Body of pancreas (tissue), 4 donors: ENCODE data around the gene ING3.

Experiments
- CTCF ChIP-seq, 7 experiments: fragments of 450-650 bp in 4 of 7; fragments of 200-600 bp in 3 of 7; sonication (generic) in 3 of 7; IDR thresholded peaks; one replicate each; pipeline ENCODE4 v1.5.1; 2016 to 2019; ENCODE audit warnings: antibody characterized with exemption in 7 of 7
- POLR2A ChIP-seq, 3 donors: fragments of 450-650 bp; IDR thresholded peaks; one replicate each; pipeline ENCODE4 v1.6.1; 2016; ENCODE audit warnings: antibody characterized with exemption in 3 of 3, mild to moderate bottlenecking in 2 of 3

- TF ChIP-seq POLR2A (IDR thresholded peaks at IDR 0.05) (no peak), CTCF (IDR thresholded peaks at IDR 0.05) (no peak)
Measured at GRCh38 chr7:121019018-121019417, 68.4 kb downstream of the ING3 start.
